ENCODE results near the gene ZBP1.

ZBP1 gene

DNA sequence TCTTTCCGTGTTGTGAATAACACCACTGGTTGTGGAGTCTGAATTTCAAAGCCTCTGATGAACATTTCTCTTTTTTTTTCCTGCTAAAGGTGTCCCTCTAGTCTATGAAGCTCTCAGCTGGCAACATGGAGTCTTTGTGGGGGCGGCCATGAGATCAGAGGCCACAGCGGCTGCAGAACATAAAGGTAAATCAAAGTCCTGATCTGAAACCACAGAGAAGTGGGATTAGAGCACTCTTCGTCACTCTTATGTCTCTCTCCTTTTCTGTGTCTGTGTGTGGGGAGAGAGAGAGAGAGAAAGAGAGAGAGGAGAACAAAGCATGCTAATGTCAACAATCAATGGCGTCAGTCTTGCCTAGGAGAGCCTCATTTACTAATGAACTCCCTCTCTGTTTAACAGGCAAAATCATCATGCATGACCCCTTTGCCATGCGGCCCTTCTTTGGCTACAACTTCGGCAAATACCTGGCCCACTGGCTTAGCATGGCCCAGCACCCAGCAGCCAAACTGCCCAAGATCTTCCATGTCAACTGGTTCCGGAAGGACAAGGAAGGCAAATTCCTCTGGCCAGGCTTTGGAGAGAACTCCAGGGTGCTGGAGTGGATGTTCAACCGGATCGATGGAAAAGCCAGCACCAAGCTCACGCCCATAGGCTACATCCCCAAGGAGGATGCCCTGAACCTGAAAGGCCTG is 55.1 kb downstream of the ZBP1 start:
- Histone ChIP-seq H3K4me2 (ENCODE audit: low read length) (no peak overlapping the region), H3K4me1 (ENCODE audit: low read length) (no peaks in the 10 kb centered on the region), H3K79me2 (ENCODE audit: low read length) (no peaks in the 10 kb centered on the region), H3K27ac (ENCODE audit: low read length) (no peak overlapping the region), H3K9me3 (ENCODE audit: insufficient read depth, low read length) (no peaks in the 10 kb centered on the region), H3K4me3 (ENCODE audit: low read length) (no peak overlapping the region), H2AFZ (ENCODE audit: low read depth, low read length) (no peak overlapping the region), H3K9ac (ENCODE audit: low read length) (no peak overlapping the region), H3K36me3 (replicated peaks; ENCODE audit: low read depth, low read length) (no peaks in the 10 kb centered on the region), H3K27me3 (ENCODE audit: low read depth, low read length) (peaks cover 86% of the 10 kb centered on the region), H4K20me1 (ENCODE audit: insufficient read depth, low read length) (no peaks in the 10 kb centered on the region)
- TF ChIP-seq EZH2phosphoT487 (IDR thresholded peaks at IDR 0.05; ENCODE audit: low read depth): no peak
- TF ChIP-seq, protein P1, sequence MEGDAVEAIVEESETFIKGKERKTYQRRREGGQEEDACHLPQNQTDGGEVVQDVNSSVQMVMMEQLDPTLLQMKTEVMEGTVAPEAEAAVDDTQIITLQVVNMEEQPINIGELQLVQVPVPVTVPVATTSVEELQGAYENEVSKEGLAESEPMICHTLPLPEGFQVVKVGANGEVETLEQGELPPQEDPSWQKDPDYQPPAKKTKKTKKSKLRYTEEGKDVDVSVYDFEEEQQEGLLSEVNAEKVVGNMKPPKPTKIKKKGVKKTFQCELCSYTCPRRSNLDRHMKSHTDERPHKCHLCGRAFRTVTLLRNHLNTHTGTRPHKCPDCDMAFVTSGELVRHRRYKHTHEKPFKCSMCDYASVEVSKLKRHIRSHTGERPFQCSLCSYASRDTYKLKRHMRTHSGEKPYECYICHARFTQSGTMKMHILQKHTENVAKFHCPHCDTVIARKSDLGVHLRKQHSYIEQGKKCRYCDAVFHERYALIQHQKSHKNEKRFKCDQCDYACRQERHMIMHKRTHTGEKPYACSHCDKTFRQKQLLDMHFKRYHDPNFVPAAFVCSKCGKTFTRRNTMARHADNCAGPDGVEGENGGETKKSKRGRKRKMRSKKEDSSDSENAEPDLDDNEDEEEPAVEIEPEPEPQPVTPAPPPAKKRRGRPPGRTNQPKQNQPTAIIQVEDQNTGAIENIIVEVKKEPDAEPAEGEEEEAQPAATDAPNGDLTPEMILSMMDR (IDR thresholded peaks at IDR 0.05; ENCODE audit: low read depth, low read length): no peak

DNA sequence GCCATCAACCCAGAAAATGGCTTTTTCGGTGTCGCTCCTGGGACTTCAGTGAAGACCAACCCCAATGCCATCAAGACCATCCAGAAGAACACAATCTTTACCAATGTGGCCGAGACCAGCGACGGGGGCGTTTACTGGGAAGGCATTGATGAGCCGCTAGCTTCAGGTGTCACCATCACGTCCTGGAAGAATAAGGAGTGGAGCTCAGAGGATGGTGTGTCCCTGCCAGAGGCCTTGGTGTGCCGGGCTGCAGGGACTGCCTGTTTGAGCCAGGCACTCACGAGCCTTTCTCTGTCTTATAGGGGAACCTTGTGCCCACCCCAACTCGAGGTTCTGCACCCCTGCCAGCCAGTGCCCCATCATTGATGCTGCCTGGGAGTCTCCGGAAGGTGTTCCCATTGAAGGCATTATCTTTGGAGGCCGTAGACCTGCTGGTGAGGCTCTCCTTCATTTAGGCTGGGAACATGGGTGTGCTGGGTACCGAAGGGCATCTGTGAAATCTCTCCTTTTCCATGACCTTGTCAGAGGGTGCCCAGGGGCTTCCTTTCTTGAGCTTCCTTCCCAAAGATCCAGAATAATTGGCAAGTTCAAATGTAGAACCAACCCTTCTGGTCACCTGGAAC is 55.9 kb downstream of the ZBP1 start:
- Histone ChIP-seq H3K9me3 (ENCODE audit: insufficient read depth, low read length) (no peaks in the 10 kb centered on the region), H4K20me1 (ENCODE audit: insufficient read depth, low read length) (no peaks in the 10 kb centered on the region), H3K79me2 (ENCODE audit: low read length) (no peaks in the 10 kb centered on the region), H3K4me3 (ENCODE audit: low read length) (no peak overlapping the region), H3K36me3 (replicated peaks; ENCODE audit: low read depth, low read length) (no peaks in the 10 kb centered on the region), H3K9ac (ENCODE audit: low read length) (no peak overlapping the region), H3K4me2 (ENCODE audit: low read length) (no peak overlapping the region), H3K27ac (ENCODE audit: low read length) (no peak overlapping the region), H2AFZ (ENCODE audit: low read depth, low read length) (no peak overlapping the region), H3K27me3 (ENCODE audit: low read depth, low read length) (peaks cover 86% of the 10 kb centered on the region), H3K4me1 (ENCODE audit: low read length) (no peaks in the 10 kb centered on the region)
- TF ChIP-seq, protein P1 (IDR thresholded peaks at IDR 0.05; ENCODE audit: low read depth, low read length): no peak
- TF ChIP-seq EZH2phosphoT487 (IDR thresholded peaks at IDR 0.05; ENCODE audit: low read depth): no peak

DNA sequence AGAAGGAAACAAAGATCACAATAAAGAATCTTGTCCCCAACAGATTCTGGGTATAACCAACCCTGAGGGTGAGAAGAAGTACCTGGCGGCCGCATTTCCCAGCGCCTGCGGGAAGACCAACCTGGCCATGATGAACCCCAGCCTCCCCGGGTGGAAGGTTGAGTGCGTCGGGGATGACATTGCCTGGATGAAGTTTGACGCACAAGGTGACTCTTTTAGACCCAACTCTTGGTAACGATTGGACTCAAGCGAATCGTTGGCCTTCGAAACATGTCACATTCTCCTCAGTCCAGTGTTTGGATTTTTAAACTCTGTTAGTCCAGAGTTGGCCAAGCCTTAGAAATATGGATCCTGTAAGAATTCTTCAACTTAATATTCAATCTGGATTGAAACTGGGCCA is 56.7 kb downstream of the ZBP1 start:
- Histone ChIP-seq H3K9me3 (ENCODE audit: insufficient read depth, low read length) (no peaks in the 10 kb centered on the region), H3K79me2 (ENCODE audit: low read length) (no peaks in the 10 kb centered on the region), H3K4me1 (ENCODE audit: low read length) (no peaks in the 10 kb centered on the region), H4K20me1 (ENCODE audit: insufficient read depth, low read length) (no peaks in the 10 kb centered on the region), H3K4me2 (ENCODE audit: low read length) (no peak overlapping the region), H3K27ac (ENCODE audit: low read length) (no peak overlapping the region), H3K27me3 (ENCODE audit: low read depth, low read length) (peaks cover 86% of the 10 kb centered on the region), H3K4me3 (ENCODE audit: low read length) (no peak overlapping the region), H2AFZ (ENCODE audit: low read depth, low read length) (no peak overlapping the region), H3K36me3 (replicated peaks; ENCODE audit: low read depth, low read length) (no peaks in the 10 kb centered on the region), H3K9ac (ENCODE audit: low read length) (no peak overlapping the region)
- TF ChIP-seq, protein P1 (IDR thresholded peaks at IDR 0.05; ENCODE audit: low read depth, low read length): no peak
- TF ChIP-seq EZH2phosphoT487 (IDR thresholded peaks at IDR 0.05; ENCODE audit: low read depth): no peak

DNA sequence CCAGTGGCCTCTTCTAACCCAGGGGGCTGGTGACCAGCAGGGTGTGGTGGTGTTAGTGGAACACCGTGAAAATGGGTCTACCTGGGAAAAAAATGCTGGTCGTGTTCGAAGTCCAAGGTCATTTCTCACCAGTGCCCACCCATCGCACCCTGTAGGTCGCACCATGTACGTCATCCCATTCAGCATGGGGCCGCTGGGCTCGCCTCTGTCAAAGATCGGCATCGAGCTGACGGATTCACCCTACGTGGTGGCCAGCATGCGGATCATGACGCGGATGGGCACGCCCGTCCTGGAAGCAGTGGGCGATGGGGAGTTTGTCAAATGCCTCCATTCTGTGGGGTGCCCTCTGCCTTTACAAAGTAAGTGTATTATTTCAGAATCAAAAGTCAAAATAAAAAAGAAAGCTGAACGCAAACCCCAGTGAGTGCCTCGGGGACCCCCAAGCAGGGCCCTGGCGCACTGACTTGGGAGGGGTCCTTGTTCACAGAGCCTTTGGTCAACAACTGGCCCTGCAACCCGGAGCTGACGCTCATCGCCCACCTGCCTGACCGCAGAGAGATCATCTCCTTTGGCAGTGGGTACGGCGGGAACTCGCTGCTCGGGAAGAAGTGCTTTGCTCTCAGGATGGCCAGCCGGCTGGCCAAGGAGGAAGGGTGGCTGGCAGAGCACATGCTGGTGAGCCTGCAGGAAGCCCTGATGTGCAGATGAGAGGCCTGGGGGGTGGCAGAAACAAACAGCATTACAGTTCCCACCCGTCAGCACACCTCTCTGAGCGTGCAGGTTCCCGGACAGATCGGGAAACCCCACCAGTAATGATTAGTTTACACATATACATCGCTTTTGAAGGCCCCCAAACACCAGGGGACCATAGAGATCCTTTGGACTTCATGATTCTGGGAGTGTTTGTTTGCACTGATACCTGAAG is 57.4 kb downstream of the ZBP1 start:
- H3K27ac ChIP-seq (ENCODE audit: low read length): no peak overlapping the region
- no peak overlapping the region for H3K9ac ChIP-seq (ENCODE audit: low read length)
- H3K4me2 ChIP-seq (ENCODE audit: low read length): no peak overlapping the region
- peaks cover 86% of the 10 kb centered on the region for H3K27me3 ChIP-seq (ENCODE audit: low read depth, low read length)
- no peaks in the 10 kb centered on the region for H3K9me3 ChIP-seq (ENCODE audit: insufficient read depth, low read length)
- no peak overlapping the region for H2AFZ ChIP-seq (ENCODE audit: low read depth, low read length)
- H4K20me1 ChIP-seq (ENCODE audit: insufficient read depth, low read length): no peaks in the 10 kb centered on the region
- TF ChIP-seq EZH2phosphoT487 (IDR thresholded peaks at IDR 0.05; ENCODE audit: low read depth): no peak
- TF ChIP-seq, protein P1 (IDR thresholded peaks at IDR 0.05; ENCODE audit: low read depth, low read length): no peak
- no peaks in the 10 kb centered on the region for H3K79me2 ChIP-seq (ENCODE audit: low read length)
- no peaks in the 10 kb centered on the region for H3K36me3 ChIP-seq (replicated peaks; ENCODE audit: low read depth, low read length)
- H3K4me1 ChIP-seq (ENCODE audit: low read length): no peaks in the 10 kb centered on the region
- no peak overlapping the region for H3K4me3 ChIP-seq (ENCODE audit: low read length)
